PC-9 (cell line): ENCODE results near the gene STAT5B.

Source experiments
- EZH2 ChIP-seq: fragments of 200-600 bp; sonication (generic); IDR thresholded peaks from 2 replicates; pipeline ENCODE4 v1.8.0; 2017; ENCODE audit warnings: antibody characterized with exemption, low read depth
- TF ChIP-seq, protein P1 (sequence below): fragments of 200-600 bp; sonication (generic); conservative IDR thresholded peaks from 2 replicates; pipeline ENCODE4 v1.6.1; 2017; ENCODE audit warnings: mixed run types, antibody characterized with exemption, mild to moderate bottlenecking, moderate library complexity

DNA sequence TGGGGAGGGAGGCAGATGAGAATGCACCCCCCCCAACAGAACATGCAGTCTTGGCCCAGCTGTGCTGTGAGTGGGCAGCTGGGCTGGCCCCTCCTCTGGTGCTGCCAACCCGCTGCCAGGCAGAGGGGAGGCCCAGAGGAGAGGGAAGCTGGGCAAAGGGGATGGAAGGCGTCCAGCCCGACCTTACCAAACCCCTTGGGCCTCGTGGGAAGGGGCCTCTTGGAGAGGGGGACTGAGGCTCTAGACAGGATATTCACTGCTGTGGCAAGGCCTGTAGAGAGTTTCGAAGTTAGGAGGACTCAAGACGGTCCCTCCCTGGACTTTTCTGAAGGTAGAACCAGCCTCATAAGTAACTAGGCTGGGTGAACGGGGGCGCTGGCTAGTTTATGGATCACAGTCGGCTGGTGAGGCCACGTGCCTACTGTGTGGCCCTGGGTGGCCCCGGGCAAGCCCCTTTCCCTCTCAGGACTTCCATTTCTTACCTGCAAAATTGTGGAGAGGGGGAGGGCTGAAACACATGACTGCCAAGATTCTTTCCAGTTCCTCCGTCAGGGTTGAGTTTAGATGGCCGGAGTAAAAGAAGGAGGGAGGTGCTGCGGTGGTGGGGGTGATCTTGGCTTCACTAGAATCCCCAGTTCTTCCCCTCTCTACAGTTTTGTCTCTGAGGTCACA is 11.2 kb upstream of the STAT5B start:
- TF ChIP-seq, protein P1, sequence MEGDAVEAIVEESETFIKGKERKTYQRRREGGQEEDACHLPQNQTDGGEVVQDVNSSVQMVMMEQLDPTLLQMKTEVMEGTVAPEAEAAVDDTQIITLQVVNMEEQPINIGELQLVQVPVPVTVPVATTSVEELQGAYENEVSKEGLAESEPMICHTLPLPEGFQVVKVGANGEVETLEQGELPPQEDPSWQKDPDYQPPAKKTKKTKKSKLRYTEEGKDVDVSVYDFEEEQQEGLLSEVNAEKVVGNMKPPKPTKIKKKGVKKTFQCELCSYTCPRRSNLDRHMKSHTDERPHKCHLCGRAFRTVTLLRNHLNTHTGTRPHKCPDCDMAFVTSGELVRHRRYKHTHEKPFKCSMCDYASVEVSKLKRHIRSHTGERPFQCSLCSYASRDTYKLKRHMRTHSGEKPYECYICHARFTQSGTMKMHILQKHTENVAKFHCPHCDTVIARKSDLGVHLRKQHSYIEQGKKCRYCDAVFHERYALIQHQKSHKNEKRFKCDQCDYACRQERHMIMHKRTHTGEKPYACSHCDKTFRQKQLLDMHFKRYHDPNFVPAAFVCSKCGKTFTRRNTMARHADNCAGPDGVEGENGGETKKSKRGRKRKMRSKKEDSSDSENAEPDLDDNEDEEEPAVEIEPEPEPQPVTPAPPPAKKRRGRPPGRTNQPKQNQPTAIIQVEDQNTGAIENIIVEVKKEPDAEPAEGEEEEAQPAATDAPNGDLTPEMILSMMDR: no peak
- no peak for TF ChIP-seq EZH2
